Dermis microvascular lymphatic vessel endothelial cell (primary cell): ENCODE data around the gene RRAGC. TPM values are rescaled to one million over a fixed set of nuclear protein-coding genes. Genes with fewer than 3 reads are reported as not detected.

Experiments used
- DNase-seq, 2 donors: peaks; one replicate each; pipeline versions ENCODE4 v3.0.0 to v3.0.0-alpha.2; 2010; ENCODE audit warnings: low read depth in 2 of 2
- total RNA-seq: library from RNA; depleted of rRNA; stranded (reverse); fragments of >200 nt; gene quantifications from 2 replicates; pipeline ENCODE4 v1.2.1, GENCODE V29; 2014

The RRAGC gene
- 16.0 and 24.4 TPM in 2 replicates for total RNA-seq

- peak; percentile 93 to 99 for DNase-seq
These were observed at the start of gene RRAGC for GRCh38 chr1:38859561-38860453. RRAGC (minus strand) TSS chr1:38859772; CDS start chr1:38859646, 126 bp downstream.

- DNase-seq, result no peak
These were observed 49.2 kb upstream of the RRAGC start for GRCh38 chr1:38908821-38909220.

- DNase-seq, result no peak
These were observed 46.4 kb upstream of the RRAGC start for GRCh38 chr1:38905985-38906384.

- no peak for DNase-seq
These were observed 40.0 kb upstream of the RRAGC start for GRCh38 chr1:38899560-38899959.

- no peak for DNase-seq
These were observed 39.2 kb upstream of the RRAGC start for GRCh38 chr1:38898653-38899230.

GRCh38 chr1:38896169-38896568 lies 36.6 kb upstream of the RRAGC start:
- no peak for DNase-seq

GRCh38 chr1:38892976-38893375 lies 33.4 kb upstream of the RRAGC start:
- DNase-seq, result no peak

- no peak for DNase-seq
These were observed 32.2 kb upstream of the RRAGC start for GRCh38 chr1:38891753-38892152.

GRCh38 chr1:38889589-38889988 lies 30.0 kb upstream of the RRAGC start:
- DNase-seq, result no peak

- no peak for DNase-seq
These were observed 29.1 kb upstream of the RRAGC start for GRCh38 chr1:38888423-38889333.

- DNase-seq, result no peak
These were observed 25.5 kb upstream of the RRAGC start for GRCh38 chr1:38885092-38885491.

GRCh38 chr1:38881487-38881886 lies 21.9 kb upstream of the RRAGC start, which contains the start of gene GJA9:
GJA9 (minus strand) TSS chr1:38881587; CDS start chr1:38876098, 5,489 bp downstream.
- DNase-seq, result no peak

GRCh38 chr1:38875811-38876210 lies 16.2 kb upstream of the RRAGC start:
- DNase-seq, result no peak

GRCh38 chr1:38873027-38873969 lies 13.7 kb upstream of the RRAGC start, which contains the start of gene MYCBP:
MYCBP (minus strand) TSS chr1:38873348; CDS start chr1:38873305, 43 bp downstream.
- peak; percentile 91 to 96 for DNase-seq

- peak in 1 of 2 donors; percentile 18 for DNase-seq
These were observed 12.9 kb upstream of the RRAGC start for GRCh38 chr1:38872401-38873026.

GRCh38 chr1:38870996-38871395 lies 11.4 kb upstream of the RRAGC start:
- DNase-seq, result no peak

- no peak for DNase-seq
These were observed 7.6 kb upstream of the RRAGC start for GRCh38 chr1:38867208-38867607.

- no peak for DNase-seq
These were observed 5.6 kb upstream of the RRAGC start for GRCh38 chr1:38865112-38865715.

GRCh38 chr1:38860454-38860795 lies 853 bp upstream of the RRAGC start:
- DNase-seq, result no peak
